Endothelial cell of umbilical vein (primary cell): ENCODE data around the gene KCTD1. TPM values are rescaled to one million over a fixed set of nuclear protein-coding genes. Genes with fewer than 3 reads are reported as not detected.

Experiments
- BruUV-seq: library from RNA; stranded (reverse); fragments of 400-500 nt; replicated peaks from 2 replicates; lab custom pipeline; 2021; lab: Mats Ljungman, UMichigan
- CTCF ChIA-PET: fragments of 300-600, 350-600 bp; sonication (Branson Sonifier 250); formaldehyde crosslinking; loops from one replicate; lab custom pipeline; 2021; ENCODE audit warnings: antibody characterized with exemption, inconsistent platforms; lab: Charles Lee
- POLR2A ChIA-PET: fragments of 300-600, 350-600 bp; sonication (Branson Sonifier 250); formaldehyde crosslinking; loops from one replicate; lab custom pipeline; 2021; ENCODE audit warnings: antibody characterized with exemption, inconsistent platforms; lab: Charles Lee
- DNase-seq: peaks from one replicate; pipeline ENCODE4 v3.0.0-alpha.2; 2011; ENCODE audit warnings: low read depth, low spot score
- FAIRE-seq: peaks from 2 replicates; lab custom pipeline; 2011; peaks lifted over from hg19 to GRCh38; lab: Jason Lieb, UNC
- H2AFZ ChIP-seq: 2 replicates; pipeline ENCODE4 v1.6.0; 2012; ENCODE audit warnings: low read depth, low read length, control low read depth, inconsistent platforms
- H3K27ac ChIP-seq: 2 replicates; pipeline ENCODE4 v1.5.1; 2011; ENCODE audit warnings: low read depth, mild to moderate bottlenecking, control low read depth, low read length, moderate library complexity; ENCODE audit not compliant: insufficient read depth
- H3K27me3 ChIP-seq, 2 experiments: 2 replicates each; pipeline versions ENCODE4 v1.6.0 to v1.6.1; 2011; ENCODE audit warnings: low read length in 2 of 2, mixed read lengths in 1 of 2; ENCODE audit not compliant: control insufficient read depth in 2 of 2, insufficient read depth in 2 of 2
- H3K36me3 ChIP-seq, 2 experiments: 2 replicates in 1 of 2; 3 replicates in 1 of 2; pipeline ENCODE4 v1.5.1; 2011; ENCODE audit warnings: low read length in 2 of 2, mild to moderate bottlenecking in 1 of 2, moderate library complexity in 1 of 2; ENCODE audit not compliant: control insufficient read depth in 2 of 2, insufficient read depth in 2 of 2; ENCODE audit errors: extremely low read depth in 1 of 2
- H3K4me1 ChIP-seq: 3 replicates; pipeline ENCODE4 v1.5.1; 2011; ENCODE audit warnings: mild to moderate bottlenecking, low read length; ENCODE audit not compliant: control insufficient read depth, insufficient read depth; ENCODE audit errors: extremely low read depth
- H3K4me2 ChIP-seq: 2 replicates; pipeline ENCODE4 v1.6.1; 2011; ENCODE audit warnings: low read length, control low read depth, mixed read lengths; ENCODE audit not compliant: insufficient read depth
- H3K4me3 ChIP-seq, 3 experiments: fragments of 200-600 bp in 1 of 3; sonication (generic), shearing (Covaris generic) in 1 of 3; replicated peaks in 1 of 3; 2 replicates each; pipeline ENCODE4 v1.5.1; 2011 to 2016; ENCODE audit warnings: control low read depth in 3 of 3, low read length in 3 of 3, mild to moderate bottlenecking in 2 of 3, inconsistent platforms in 1 of 3, low read depth in 1 of 3, moderate library complexity in 1 of 3; ENCODE audit not compliant: insufficient read depth in 1 of 3
- H3K79me2 ChIP-seq: 2 replicates; pipeline ENCODE4 v1.6.0; 2012; ENCODE audit warnings: low read length, inconsistent platforms; ENCODE audit not compliant: control insufficient read depth, insufficient read depth
- H3K9ac ChIP-seq: replicated peaks from 2 replicates; pipeline ENCODE3; 2011; ENCODE audit warnings: low read length, control low read depth; ENCODE audit not compliant: insufficient read depth; ENCODE audit errors: extremely low read depth
- H3K9me1 ChIP-seq: replicated peaks from 3 replicates; pipeline ENCODE4 v1.6.0; 2011; ENCODE audit warnings: mild to moderate bottlenecking, low read length; ENCODE audit not compliant: control insufficient read depth, insufficient read depth; ENCODE audit errors: extremely low read depth
- H3K9me3 ChIP-seq: replicated peaks from 2 replicates; pipeline ENCODE4 v1.5.1; 2012; ENCODE audit warnings: low read length, inconsistent platforms; ENCODE audit not compliant: control insufficient read depth, insufficient read depth
- H4K20me1 ChIP-seq: replicated peaks from 2 replicates; pipeline ENCODE3; 2011; ENCODE audit warnings: mild to moderate bottlenecking, low read length; ENCODE audit not compliant: control insufficient read depth, insufficient read depth; ENCODE audit errors: extremely low read depth
- CTCF ChIP-seq, 2 donors: IDR thresholded peaks; 1 replicate in 1 of 2; 2 replicates in 1 of 2; pipeline ENCODE4 v1.5.1; 2011; ENCODE audit warnings: low read length in 2 of 2, mild to moderate bottlenecking in 2 of 2, moderate library complexity in 2 of 2, control low read depth in 1 of 2, inconsistent platforms in 1 of 2, low read depth in 1 of 2; ENCODE audit not compliant: insufficient read depth in 1 of 2; ENCODE audit errors: extremely low read depth in 1 of 2
- EZH2 ChIP-seq: IDR thresholded peaks from 2 replicates; pipeline ENCODE4 v1.6.1; 2012; ENCODE audit warnings: borderline replicate concordance, low read depth, mild to moderate bottlenecking, moderate library complexity, low read length, inconsistent platforms; ENCODE audit not compliant: severe bottlenecking
- FOS ChIP-seq: IDR thresholded peaks from 2 replicates; pipeline ENCODE4 v1.6.1; 2011; ENCODE audit warnings: mild to moderate bottlenecking, low read length, moderate library complexity, borderline replicate concordance; ENCODE audit not compliant: insufficient read depth
- GATA2 ChIP-seq: IDR thresholded peaks from 2 replicates; pipeline ENCODE4 v1.7.0; 2011; ENCODE audit warnings: low read depth, mild to moderate bottlenecking, moderate library complexity, mixed read lengths, low read length; ENCODE audit not compliant: insufficient read length, insufficient read depth
- MAX ChIP-seq: IDR thresholded peaks from 2 replicates; pipeline ENCODE4 v1.6.1; 2011; ENCODE audit not compliant: insufficient read depth, insufficient read length
- MYC ChIP-seq: IDR thresholded peaks from one replicate; pipeline ENCODE4 v1.6.1; 2011; ENCODE audit warnings: mild to moderate bottlenecking, low read depth, low read length
- POLR2A ChIP-seq: IDR thresholded peaks from 2 replicates; pipeline ENCODE4 v1.6.1; 2012; ENCODE audit warnings: low read depth, mild to moderate bottlenecking, control low read depth, low read length
- POLR2AphosphoS5 ChIP-seq: IDR thresholded peaks from 2 replicates; pipeline ENCODE4 v1.6.1; 2012; ENCODE audit warnings: low read depth, mild to moderate bottlenecking, control low read depth, low read length, moderate library complexity; ENCODE audit not compliant: insufficient read depth
- dilution Hi-C: fragments of 300-500 bp; cut with MboI; formaldehyde crosslinking; loops from one replicate; pipeline ENCODE4 v1.15.0; 2019; ENCODE audit warnings: low sequenced_read_pairs; ENCODE audit not compliant: extremely low pct_ligation_motif_present
- intact Hi-C: fragments of 100-400 bp; cut with micrococcal nuclease; formaldehyde crosslinking; loops from one replicate; pipeline ENCODE4 v1.10.0; 2022
- polyA plus RNA-seq, 4 experiments: library from polyadenylated mRNA; depleted of rRNA in 3 of 4; stranded (reverse) in 3 of 4; unstranded in 1 of 4; fragments of >200 nt; gene quantifications; 2 replicates each; pipeline versions ENCODE4 v1.2.1 to v1.2.3, GENCODE V29; 2011 to 2012; ENCODE audit warnings: missing spikeins in 1 of 4
- total RNA-seq: library from RNA; stranded (reverse); gene quantifications from 2 replicates; pipeline ENCODE4 v1.2.3, GENCODE V29; 2021

Gene KCTD1
- total and polyA plus RNA-seq, 2 donors (not counting 3 experiments of a cell fraction or from before 2014, with no cell fraction given) = 6.1 to 12.1 TPM

GRCh38 chr18:26461405-26461804 lies 86.9 kb downstream of the KCTD1 start:
- no TSS peak for BruUV-seq
- no peak overlapping the region for H3K27ac ChIP-seq
- H3K9ac ChIP-seq = no peak overlapping the region
- no peaks in the 10 kb centered on the region for H4K20me1 ChIP-seq
- no peak for DNase-seq
- CTCF ChIA-PET = interaction anchor here (1.2 to 2.3 kb wide), 3 partner anchors 7 to 77 kb away, joined by 3 to 6 read pairs (median 6); no protein-coding TSS in a partner anchor
- H2AFZ ChIP-seq = no peak overlapping the region
- H3K4me3 ChIP-seq = no peak overlapping the region
- no peaks in the 10 kb centered on the region for H3K36me3 ChIP-seq
- no peak for FAIRE-seq
- H3K27me3 ChIP-seq = no peaks in the 10 kb centered on the region
- no peaks in the 10 kb centered on the region for H3K9me1 ChIP-seq
- intact Hi-C loops (loop anchor here (5.0 kb wide), 1 partner anchor 86 kb away; the partner anchor contains the start of gene KCTD1), dilution Hi-C loops (no loop called here)
- TF ChIP-seq EZH2 = no peak
- no peak for TF ChIP-seq POLR2A
- no peak for TF ChIP-seq GATA2
- no peak for TF ChIP-seq POLR2AphosphoS5
- no peak for TF ChIP-seq FOS
- no peak for TF ChIP-seq MAX
- TF ChIP-seq CTCF (IDR thresholded peaks at IDR 0.05; ENCODE audit: extremely low read depth in 1 of 2, insufficient read depth in 1 of 2, low read depth in 1 of 2, low read length in 2 of 2) = no peak
- TF ChIP-seq MYC = no peak
- H3K9me3 ChIP-seq = no peaks in the 10 kb centered on the region
- H3K4me1 ChIP-seq = peaks cover 27% of the 10 kb centered on the region
- POLR2A ChIA-PET = no interaction called here
- no peak overlapping the region for H3K4me2 ChIP-seq
- H3K79me2 ChIP-seq = no peaks in the 10 kb centered on the region
